ENCODE results near the gene GFY.

Gene GFY

GRCh38 chr19:49423071-49423984 is 1.9 kb upstream of the GFY start, which contains the start of gene PTH2:
Gene PTH2 (minus strand): TSS chr19:49423441. CDS start chr19:49423339, 102 bp downstream.
- Histone ChIP-seq H3F3A (ENCODE audit: insufficient read depth) (no peaks in the 10 kb centered on the region), H3K4me2 (ENCODE audit: low read depth, low read length, poor library complexity, severe bottlenecking) (no peak within 1 kb of the TSS), H2AFZ (ENCODE audit: low read depth, low read length, severe bottlenecking) (no peak within 1 kb of the TSS), H3K79me2 (ENCODE audit: insufficient read depth, low read length) (no peaks in the 10 kb centered on the region), H3K36me3 (ENCODE audit: low read length) (no peaks in the 10 kb centered on the region), H3K27ac (ENCODE audit: low read depth, low read length) (no peak within 1 kb of the TSS), H3K9me2 (replicated peaks; ENCODE audit: insufficient read depth, low read length) (no peaks in the 10 kb centered on the region), H3K9ac (ENCODE audit: low read length) (no peak within 1 kb of the TSS), H3K27me3 (ENCODE audit: low read length) (no peaks in the 10 kb centered on the region), H3K4me3 (ENCODE audit: insufficient read depth, low read length, poor library complexity, severe bottlenecking) (no peak within 1 kb of the TSS), H3K9me3 (ENCODE audit: insufficient read depth, low read length) (no peaks in the 10 kb centered on the region), H4K20me1 (ENCODE audit: low read depth, low read length) (no peaks in the 10 kb centered on the region)
- TF ChIP-seq CTCF (IDR thresholded peaks at IDR 0.05; ENCODE audit: insufficient read depth, low read length, poor library complexity, severe bottlenecking) (no peak), EZH2phosphoT487 (conservative IDR thresholded peaks at IDR 0.05; ENCODE audit: low read length) (no peak)

- Histone ChIP-seq H3K9me3 (ENCODE audit: insufficient read depth, low read length) (no peaks in the 10 kb centered on the region), H3K36me3 (ENCODE audit: low read length) (no peaks in the 10 kb centered on the region), H3K27me3 (ENCODE audit: low read length) (no peaks in the 10 kb centered on the region), H3K4me2 (ENCODE audit: low read depth, low read length, poor library complexity, severe bottlenecking) (no peak overlapping the region), H3K9ac (ENCODE audit: low read length) (no peak overlapping the region), H2AFZ (ENCODE audit: low read depth, low read length, severe bottlenecking) (no peak overlapping the region), H3K79me2 (ENCODE audit: insufficient read depth, low read length) (no peaks in the 10 kb centered on the region), H3F3A (ENCODE audit: insufficient read depth) (no peaks in the 10 kb centered on the region), H4K20me1 (ENCODE audit: low read depth, low read length) (no peaks in the 10 kb centered on the region), H3K4me3 (ENCODE audit: insufficient read depth, low read length, poor library complexity, severe bottlenecking) (no peak overlapping the region), H3K9me2 (replicated peaks; ENCODE audit: insufficient read depth, low read length) (no peaks in the 10 kb centered on the region), H3K27ac (ENCODE audit: low read depth, low read length) (no peak overlapping the region)
- TF ChIP-seq EZH2phosphoT487 (conservative IDR thresholded peaks at IDR 0.05; ENCODE audit: low read length) (no peak), CTCF (IDR thresholded peaks at IDR 0.05; ENCODE audit: insufficient read depth, low read length, poor library complexity, severe bottlenecking) (no peak)
These were observed 1.2 kb upstream of the GFY start for GRCh38 chr19:49423985-49424303.

- Histone ChIP-seq H4K20me1 (ENCODE audit: low read depth, low read length) (no peaks in the 10 kb centered on the region), H3K79me2 (ENCODE audit: insufficient read depth, low read length) (no peaks in the 10 kb centered on the region), H3K4me3 (ENCODE audit: insufficient read depth, low read length, poor library complexity, severe bottlenecking) (no peak overlapping the region), H3K9me2 (replicated peaks; ENCODE audit: insufficient read depth, low read length) (no peaks in the 10 kb centered on the region), H3F3A (ENCODE audit: insufficient read depth) (no peaks in the 10 kb centered on the region), H3K9ac (ENCODE audit: low read length) (no peak overlapping the region), H3K4me2 (ENCODE audit: low read depth, low read length, poor library complexity, severe bottlenecking) (no peak overlapping the region), H3K36me3 (ENCODE audit: low read length) (no peaks in the 10 kb centered on the region), H3K27me3 (ENCODE audit: low read length) (no peaks in the 10 kb centered on the region), H3K27ac (ENCODE audit: low read depth, low read length) (no peak overlapping the region), H2AFZ (ENCODE audit: low read depth, low read length, severe bottlenecking) (no peak overlapping the region), H3K9me3 (ENCODE audit: insufficient read depth, low read length) (no peaks in the 10 kb centered on the region)
- TF ChIP-seq CTCF (IDR thresholded peaks at IDR 0.05; ENCODE audit: insufficient read depth, low read length, poor library complexity, severe bottlenecking) = no peak
- TF ChIP-seq EZH2phosphoT487 (conservative IDR thresholded peaks at IDR 0.05; ENCODE audit: low read length) = no peak
These were observed 869 bp downstream of the GFY start for GRCh38 chr19:49425922-49426592.

All from SU-DHL-6 (cell line).